ENCODE measurements around the gene MYO9A. TPM values are rescaled to one million over a fixed set of nuclear protein-coding genes. Genes with fewer than 3 reads are reported as not detected.

The MYO9A gene
- total and polyA plus RNA-seq, 2 donors (not counting 1 experiment from before 2014, with no cell fraction given) = 6.2 to 66.1 TPM

DNA sequence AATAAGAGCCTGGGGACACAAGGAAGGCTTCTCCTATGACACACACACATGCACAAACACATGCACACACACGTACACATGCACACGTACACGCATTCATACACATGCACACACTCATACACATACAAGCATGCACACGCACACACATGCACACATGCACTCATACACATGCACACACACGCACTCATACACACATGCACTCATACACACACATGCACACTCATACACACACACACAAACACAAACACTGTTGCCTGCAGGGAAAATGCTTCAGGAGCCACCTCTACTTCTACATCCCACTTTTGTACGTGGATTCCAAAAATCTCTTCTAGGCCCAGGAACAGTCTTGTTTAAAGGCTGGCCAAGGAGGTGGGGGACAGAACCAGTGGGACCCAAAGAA is 328.3 kb downstream of the MYO9A start:
- no peak overlapping the region for H3K9ac ChIP-seq (ENCODE audit: low read length)
- no peak for DNase-seq
- TF ChIP-seq EZH2 (IDR thresholded peaks at IDR 0.05; ENCODE audit: borderline replicate concordance, insufficient read depth, low read depth, low read length, poor library complexity, severe bottlenecking) = no peak
- TF ChIP-seq, protein P1, sequence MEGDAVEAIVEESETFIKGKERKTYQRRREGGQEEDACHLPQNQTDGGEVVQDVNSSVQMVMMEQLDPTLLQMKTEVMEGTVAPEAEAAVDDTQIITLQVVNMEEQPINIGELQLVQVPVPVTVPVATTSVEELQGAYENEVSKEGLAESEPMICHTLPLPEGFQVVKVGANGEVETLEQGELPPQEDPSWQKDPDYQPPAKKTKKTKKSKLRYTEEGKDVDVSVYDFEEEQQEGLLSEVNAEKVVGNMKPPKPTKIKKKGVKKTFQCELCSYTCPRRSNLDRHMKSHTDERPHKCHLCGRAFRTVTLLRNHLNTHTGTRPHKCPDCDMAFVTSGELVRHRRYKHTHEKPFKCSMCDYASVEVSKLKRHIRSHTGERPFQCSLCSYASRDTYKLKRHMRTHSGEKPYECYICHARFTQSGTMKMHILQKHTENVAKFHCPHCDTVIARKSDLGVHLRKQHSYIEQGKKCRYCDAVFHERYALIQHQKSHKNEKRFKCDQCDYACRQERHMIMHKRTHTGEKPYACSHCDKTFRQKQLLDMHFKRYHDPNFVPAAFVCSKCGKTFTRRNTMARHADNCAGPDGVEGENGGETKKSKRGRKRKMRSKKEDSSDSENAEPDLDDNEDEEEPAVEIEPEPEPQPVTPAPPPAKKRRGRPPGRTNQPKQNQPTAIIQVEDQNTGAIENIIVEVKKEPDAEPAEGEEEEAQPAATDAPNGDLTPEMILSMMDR (IDR thresholded peaks at IDR 0.05) = no peak
- ChIA-PET POLR2A (no interaction called here), CTCF (no interaction called here)
- no peak overlapping the region for H2AFZ ChIP-seq (ENCODE audit: insufficient read depth, low read depth, low read length, poor library complexity, severe bottlenecking)
- Mint-ChIP-seq H3K27me3 (peaks cover 15% of the 10 kb centered on the region), H3K9me3 (ENCODE audit: insufficient read depth) (no peaks in the 10 kb centered on the region), H3K4me1 (no peaks in the 10 kb centered on the region), H3K4me3 (no peak overlapping the region), H3K27ac (no peak overlapping the region)
- no peak overlapping the region for H3K27ac ChIP-seq (ENCODE audit: low read length in 2 of 2)
- intact Hi-C loops (cut with micrococcal nuclease) = no loop called here
- no peaks in the 10 kb centered on the region for H3K27me3 ChIP-seq (replicated peaks in 1 of 4; ENCODE audit: control extremely low read depth in 1 of 4, control insufficient read depth in 3 of 4, insufficient read depth in 4 of 4, low read length in 3 of 4)
- no peak for ATAC-seq (ENCODE audit: low read depth)
- H3K9me3 ChIP-seq (ENCODE audit: control extremely low read depth in 1 of 3, control insufficient read depth in 2 of 3, insufficient read depth in 1 of 3, low read length in 2 of 3) = no peaks in the 10 kb centered on the region
- H3K4me1 ChIP-seq (ENCODE audit: control insufficient read depth in 2 of 2, insufficient read depth in 2 of 2, low read length in 2 of 2) = no peaks in the 10 kb centered on the region
- no peak overlapping the region for H3K4me3 ChIP-seq (ENCODE audit: control extremely low read depth in 1 of 5, extremely low read depth in 1 of 5, insufficient read depth in 1 of 5, low read depth in 2 of 5, low read length in 4 of 5)
- H3K79me2 ChIP-seq (ENCODE audit: control insufficient read depth, insufficient read depth, low read length) = no peaks in the 10 kb centered on the region
- no peak overlapping the region for H3K4me2 ChIP-seq (replicated peaks; ENCODE audit: low read depth, low read length, poor library complexity, severe bottlenecking)
- no peaks in the 10 kb centered on the region for H3K36me3 ChIP-seq (replicated peaks in 1 of 2; ENCODE audit: control extremely low read depth in 1 of 2, control insufficient read depth in 1 of 2, extremely low read depth in 1 of 2, insufficient read depth in 2 of 2, low read length in 1 of 2)
- 96% methylated on average over 6 of the region's 6 CpGs for WGBS (ENCODE audit: insufficient coverage)
- H4K20me1 ChIP-seq (ENCODE audit: control insufficient read depth, insufficient read depth, low read length, poor library complexity, severe bottlenecking) = no peaks in the 10 kb centered on the region

DNA sequence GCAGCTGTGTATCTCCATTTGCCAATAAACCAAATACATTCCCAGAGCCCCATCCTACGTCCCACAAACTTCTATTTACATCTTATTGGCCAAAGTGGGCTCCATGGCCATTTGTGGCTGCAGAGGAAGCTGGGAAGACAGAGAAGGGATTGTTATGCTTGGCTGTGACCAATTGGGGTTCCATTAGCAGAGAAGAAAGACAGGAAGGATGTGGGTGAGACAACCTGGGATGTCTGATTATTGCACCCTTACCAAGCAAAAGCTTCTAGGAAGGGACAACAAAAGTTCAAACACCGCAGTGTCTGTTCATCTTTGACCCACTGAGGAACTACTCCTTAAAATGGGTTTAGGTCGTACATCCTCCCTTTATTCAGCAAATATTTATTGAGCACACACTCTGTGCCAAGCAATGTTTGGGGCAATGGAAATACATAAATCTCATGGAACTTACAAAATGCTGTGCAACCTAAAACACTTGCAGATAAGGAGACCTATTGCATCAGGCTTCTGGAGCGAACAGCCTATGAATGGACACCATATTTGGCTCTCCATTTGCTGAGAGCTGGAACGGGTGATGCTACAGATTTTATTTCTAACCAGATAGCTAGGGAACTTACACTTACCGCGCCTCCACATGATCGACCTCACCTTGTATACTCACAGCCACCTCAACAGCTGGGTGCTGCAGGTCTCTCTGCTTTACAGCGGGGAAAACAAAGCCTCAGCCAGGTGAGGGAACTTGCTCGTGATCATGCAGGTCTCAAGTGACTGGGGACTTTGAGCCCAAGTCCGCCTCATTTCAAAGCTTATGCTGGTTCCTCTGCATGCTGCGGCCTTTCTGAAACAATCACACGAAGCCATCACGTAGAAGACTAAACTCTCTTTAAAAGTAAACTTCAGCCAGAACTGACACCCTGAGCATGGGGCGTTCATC is 329.0 kb downstream of the MYO9A start:
- Histone ChIP-seq H3K27me3 (replicated peaks in 1 of 4; ENCODE audit: control extremely low read depth in 1 of 4, control insufficient read depth in 3 of 4, insufficient read depth in 4 of 4, low read length in 3 of 4) (no peaks in the 10 kb centered on the region), H3K27ac (ENCODE audit: low read length in 2 of 2) (no peak overlapping the region), H3K4me1 (ENCODE audit: control insufficient read depth in 2 of 2, insufficient read depth in 2 of 2, low read length in 2 of 2) (no peaks in the 10 kb centered on the region), H3K9me3 (ENCODE audit: control extremely low read depth in 1 of 3, control insufficient read depth in 2 of 3, insufficient read depth in 1 of 3, low read length in 2 of 3) (no peaks in the 10 kb centered on the region), H3K9ac (ENCODE audit: low read length) (no peak overlapping the region), H3K79me2 (ENCODE audit: control insufficient read depth, insufficient read depth, low read length) (no peaks in the 10 kb centered on the region), H3K4me2 (replicated peaks; ENCODE audit: low read depth, low read length, poor library complexity, severe bottlenecking) (no peak overlapping the region), H2AFZ (ENCODE audit: insufficient read depth, low read depth, low read length, poor library complexity, severe bottlenecking) (no peak overlapping the region), H4K20me1 (ENCODE audit: control insufficient read depth, insufficient read depth, low read length, poor library complexity, severe bottlenecking) (no peaks in the 10 kb centered on the region), H3K36me3 (replicated peaks in 1 of 2; ENCODE audit: control extremely low read depth in 1 of 2, control insufficient read depth in 1 of 2, extremely low read depth in 1 of 2, insufficient read depth in 2 of 2, low read length in 1 of 2) (no peaks in the 10 kb centered on the region), H3K4me3 (ENCODE audit: control extremely low read depth in 1 of 5, extremely low read depth in 1 of 5, insufficient read depth in 1 of 5, low read depth in 2 of 5, low read length in 4 of 5) (no peak overlapping the region)
- H3K27ac Mint-ChIP-seq = no peak overlapping the region
- POLR2A ChIA-PET = no interaction called here
- WGBS (ENCODE audit: insufficient coverage) = 99% methylated on average over 13 of the region's 15 CpGs
- H3K9me3 Mint-ChIP-seq (ENCODE audit: insufficient read depth) = no peaks in the 10 kb centered on the region
- H3K4me1 Mint-ChIP-seq = no peaks in the 10 kb centered on the region
- H3K27me3 Mint-ChIP-seq = peaks cover 15% of the 10 kb centered on the region
- TF ChIP-seq, protein P1 (IDR thresholded peaks at IDR 0.05) = no peak
- TF ChIP-seq EZH2 (IDR thresholded peaks at IDR 0.05; ENCODE audit: borderline replicate concordance, insufficient read depth, low read depth, low read length, poor library complexity, severe bottlenecking) = no peak
- intact Hi-C loops (cut with micrococcal nuclease) = no loop called here
- CTCF ChIA-PET = interaction anchor here (0.6 to 2.5 kb wide), 2 partner anchors 12 to 89 kb away, joined by 3 to 5 read pairs; no protein-coding TSS in a partner anchor
- ATAC-seq (ENCODE audit: low read depth) = no peak
- no peak overlapping the region for H3K4me3 Mint-ChIP-seq
- DNase-seq = no peak

Data from B cell (primary cell).